Frontal cortex (tissue), 4 donors: ENCODE measurements around the gene CDK5RAP3. TPM values are rescaled to one million over a fixed set of nuclear protein-coding genes. Genes with fewer than 3 reads are reported as not detected.
A peak's percentile ranks its signal among the peaks of the same experiment; 100 is the strongest.
"Not testable (repeated sequence)": the region's sequence is repeated elsewhere in the genome, so short reads cannot be mapped to it uniquely, and the experiment has no call there.

Source experiments
- DNase-seq, 2 donors: peaks; one replicate each; pipeline ENCODE4 v3.0.0; 2012; ENCODE audit warnings: low spot score in 2 of 2
- FAIRE-seq: peaks from 2 replicates; lab custom pipeline; 2012; peaks lifted over from hg19 to GRCh38; lab: Jason Lieb, UNC
- total RNA-seq: library from RNA; depleted of rRNA; stranded (reverse); fragments of >200 nt; gene quantifications from one replicate; pipeline ENCODE4 v1.2.3, GENCODE V29; 2014
- donor health status: control.
- donor health status: control.
- donor health status: control.

The CDK5RAP3 gene
- 53.8 TPM for total RNA-seq

GRCh38 chr17:47970725-47971499 is at the start of gene CDK5RAP3:
CDK5RAP3 (plus strand) TSS chr17:47971113; CDS start chr17:47971147, 34 bp downstream.
- peak; percentile 88 to 96 for DNase-seq
- peak; percentile 97 for FAIRE-seq

DNA sequence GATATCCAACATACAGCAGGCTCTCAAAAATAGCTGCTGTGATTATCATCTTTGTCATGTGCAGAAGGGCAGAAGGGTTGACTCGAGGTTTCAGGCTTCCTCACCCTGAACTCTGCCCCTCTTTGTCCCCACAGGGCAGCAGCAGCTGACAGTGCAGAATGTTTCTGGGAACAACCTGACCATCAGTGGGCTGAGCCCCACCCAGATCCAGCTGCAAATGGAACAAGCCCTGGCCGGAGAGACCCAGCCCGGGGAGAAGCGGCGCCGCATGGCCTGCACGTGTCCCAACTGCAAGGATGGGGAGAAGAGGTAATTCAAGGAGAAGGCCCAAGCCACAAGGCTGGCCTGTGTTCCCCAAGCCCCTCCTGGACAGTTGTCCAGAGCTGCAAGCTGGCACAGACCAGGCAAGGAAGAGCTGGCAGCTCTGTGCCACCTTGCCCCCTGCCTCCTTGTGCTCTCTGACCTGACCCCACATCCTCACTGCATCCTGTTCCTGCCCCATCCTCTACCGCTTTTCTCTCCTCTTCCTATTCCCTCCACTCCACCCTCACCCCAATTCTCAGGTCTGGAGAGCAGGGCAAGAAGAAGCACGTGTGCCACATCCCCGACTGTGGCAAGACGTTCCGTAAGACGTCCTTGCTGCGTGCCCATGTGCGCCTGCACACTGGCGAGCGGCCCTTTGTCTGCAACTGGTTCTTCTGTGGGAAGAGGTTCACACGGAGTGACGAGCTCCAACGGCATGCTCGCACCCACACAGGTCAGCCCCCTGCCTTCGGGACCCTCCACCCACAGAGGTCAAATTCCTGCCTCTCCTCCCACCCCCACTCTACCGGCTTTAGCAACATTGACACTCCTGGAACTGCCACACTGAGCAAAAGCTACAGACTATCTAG is 45.9 kb upstream of the CDK5RAP3 start:
- FAIRE-seq, result no peak
- no peak for DNase-seq

DNA sequence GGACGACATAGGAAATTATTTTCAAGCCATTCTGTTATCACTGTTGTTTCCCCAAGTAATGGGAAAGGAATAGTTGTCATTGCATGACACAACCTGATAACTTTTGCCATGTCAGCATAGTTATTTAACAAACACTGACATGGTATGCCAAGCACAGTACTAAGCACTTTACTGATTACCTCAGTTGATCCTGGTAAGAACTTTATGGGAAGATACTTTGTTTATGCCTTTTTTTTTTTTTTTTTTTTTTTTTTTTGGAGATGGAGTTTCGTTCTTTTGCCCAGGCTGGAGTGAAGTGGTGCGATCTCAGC is 45.3 kb upstream of the CDK5RAP3 start:
- DNase-seq, result no peak
- FAIRE-seq, result no peak

DNA sequence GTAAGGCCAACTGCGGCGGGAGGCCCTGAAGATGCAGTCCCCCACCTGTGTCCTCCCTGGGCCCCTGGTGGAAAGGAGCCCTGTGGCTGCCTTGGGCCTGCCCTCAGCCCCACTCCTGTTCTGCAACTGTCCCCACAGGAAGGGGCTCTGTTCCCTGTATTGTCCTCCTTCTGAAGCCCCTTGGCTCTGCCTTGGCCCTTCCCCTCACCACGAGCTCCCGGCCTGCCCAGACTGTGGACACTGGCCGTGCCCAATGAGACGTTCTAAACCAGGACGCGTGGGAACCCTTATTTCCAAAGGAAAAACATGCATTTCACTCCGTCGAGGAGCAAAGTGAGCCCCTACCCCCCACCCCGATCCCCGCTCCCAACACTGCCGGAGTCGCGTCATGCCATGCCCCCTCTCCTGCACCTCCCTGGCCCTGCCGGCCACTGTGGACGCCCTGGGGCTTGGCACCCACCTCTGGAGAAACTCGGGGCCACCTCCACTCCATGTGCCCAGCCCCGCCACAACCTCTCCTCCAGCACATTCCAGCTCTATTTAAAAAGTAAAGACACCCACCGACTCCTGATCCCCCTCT is 43.0 kb upstream of the CDK5RAP3 start:
- DNase-seq (no peak), FAIRE-seq (no peak)

DNA sequence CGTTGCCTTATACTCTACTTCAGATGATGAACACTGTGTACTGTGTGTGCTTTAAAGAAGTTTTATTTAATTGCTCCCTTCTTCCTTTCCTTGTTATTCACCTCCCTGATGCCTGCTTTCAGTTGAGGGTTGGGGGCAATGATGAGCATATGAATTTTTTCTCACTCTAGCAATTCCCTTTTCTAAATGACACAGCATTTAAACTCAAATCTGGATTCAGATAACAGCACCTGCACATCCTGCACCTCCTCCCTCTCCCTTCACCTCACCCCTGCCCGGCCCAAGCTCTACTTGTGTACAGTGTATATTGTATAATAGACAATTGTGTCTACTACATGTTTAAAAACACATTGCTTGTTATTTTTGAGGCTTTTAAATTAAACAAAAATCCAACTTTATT is 42.5 kb upstream of the CDK5RAP3 start:
- no peak for FAIRE-seq

DNA sequence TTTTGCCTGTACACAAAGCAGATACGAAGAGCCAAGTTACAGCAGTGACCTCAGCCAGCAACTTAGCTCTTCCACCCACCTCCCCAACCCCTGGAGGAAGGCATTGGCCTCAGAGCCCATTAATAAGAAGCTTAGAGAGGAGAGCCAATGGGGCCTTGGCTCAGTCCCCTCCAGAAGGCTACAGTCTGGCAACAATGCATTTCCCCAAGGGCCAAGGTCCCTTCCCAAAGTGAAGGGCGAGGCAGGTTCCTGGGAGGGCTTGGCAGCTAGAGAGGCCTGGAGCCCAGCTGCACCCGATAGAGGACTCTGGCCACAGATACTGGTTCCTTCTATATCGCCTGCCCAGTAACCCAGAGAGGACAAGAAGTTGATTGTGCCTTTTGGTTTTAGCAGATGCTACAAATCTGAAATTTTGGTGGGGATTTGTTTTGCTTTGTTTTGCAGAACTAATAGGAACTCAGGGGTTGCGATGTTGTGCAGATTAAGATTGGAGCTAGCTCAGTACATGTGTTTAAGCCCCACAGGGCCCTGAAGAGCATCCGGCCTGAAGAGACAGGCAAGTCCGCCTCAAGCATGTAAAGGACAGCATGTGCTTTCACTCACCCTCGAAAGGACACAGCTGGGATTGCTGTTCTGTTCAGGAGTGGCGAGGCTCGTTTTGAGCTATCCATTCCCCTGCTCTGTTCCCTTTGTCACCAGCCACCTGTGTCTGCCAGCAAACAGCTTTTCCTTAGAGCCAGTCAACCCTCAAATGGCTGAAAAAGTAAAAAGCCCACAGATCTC is 41.5 kb upstream of the CDK5RAP3 start:
- FAIRE-seq, result no peak
- no peak for DNase-seq

More for the DNA sequence above, 42.5 kb upstream of the CDK5RAP3 start:
- no peak for DNase-seq

- FAIRE-seq, result no peak
Measured at GRCh38 chr17:47931848-47932247, 39.1 kb upstream of the CDK5RAP3 start.

DNA sequence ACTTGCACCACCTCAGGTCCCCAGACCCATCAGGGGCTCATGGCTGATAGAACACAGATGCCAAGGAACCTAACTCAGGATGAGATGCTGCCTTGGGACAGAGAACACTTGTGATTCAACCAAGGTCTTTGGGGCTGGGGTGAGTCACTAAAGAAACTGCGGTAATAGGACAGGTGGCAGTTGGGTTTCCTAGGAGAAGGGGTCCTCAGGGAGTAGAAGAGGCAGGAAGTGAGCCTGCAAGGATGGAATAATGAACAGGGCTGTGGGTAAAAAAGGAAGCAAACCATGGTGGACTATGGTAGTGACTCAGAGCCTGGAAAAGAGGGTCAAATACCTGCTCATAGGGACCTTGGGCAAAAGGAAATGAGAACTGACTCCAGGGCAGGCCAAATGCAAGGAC is 36.1 kb upstream of the CDK5RAP3 start:
- DNase-seq (no peak), FAIRE-seq (no peak)

More at GRCh38 chr17:47931848-47932247, 39.1 kb upstream of the CDK5RAP3 start:
- no peak for DNase-seq

GRCh38 chr17:47935468-47935867 is 35.4 kb upstream of the CDK5RAP3 start:
- not testable (repeated sequence) for FAIRE-seq, DNase-seq

DNA sequence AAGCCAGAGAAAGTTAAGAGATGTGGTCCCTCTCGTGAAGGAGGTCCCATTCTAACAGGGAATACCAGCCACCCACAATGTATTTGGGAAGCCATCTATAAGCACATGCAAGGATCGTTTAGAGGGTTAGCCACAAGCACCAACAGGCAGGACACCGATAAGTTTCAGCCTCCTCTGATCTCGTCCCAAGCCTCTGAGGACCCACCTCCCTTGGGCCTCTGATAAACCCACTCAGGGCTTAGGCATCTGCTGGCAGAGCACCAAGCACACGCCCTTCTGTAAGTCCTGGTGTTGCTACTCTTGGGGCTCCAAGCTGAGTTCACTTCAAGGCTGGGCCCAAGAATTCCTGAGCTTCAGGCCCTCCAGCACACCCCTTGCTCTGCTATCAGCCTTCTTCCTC is 35.0 kb upstream of the CDK5RAP3 start:
- no peak for DNase-seq
- no peak for FAIRE-seq

DNA sequence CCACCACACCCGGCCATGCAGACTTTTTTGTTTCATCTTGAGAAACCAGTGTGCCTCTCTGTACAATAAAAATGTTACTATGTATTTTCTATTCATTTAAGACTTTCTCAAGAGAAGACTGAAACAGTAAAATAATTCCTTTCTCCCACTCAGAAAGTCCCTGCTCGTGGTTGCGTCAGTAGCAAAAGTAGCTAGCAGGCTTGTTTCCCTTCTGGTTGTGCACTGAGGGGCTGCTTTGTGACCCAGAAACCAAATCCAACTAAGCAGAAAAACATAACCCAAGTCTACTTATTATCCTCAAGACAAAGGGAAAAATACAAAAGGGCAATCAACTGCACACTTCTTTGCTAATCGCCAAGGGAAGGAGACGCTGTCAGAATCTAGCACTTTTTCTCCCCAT is 33.0 kb upstream of the CDK5RAP3 start:
- DNase-seq, result no peak
- no peak for FAIRE-seq

GRCh38 chr17:47941246-47942095 is 29.4 kb upstream of the CDK5RAP3 start, which contains the start of gene PNPO:
PNPO (plus strand) TSS chr17:47941571; CDS start chr17:47941676, 105 bp downstream.
- FAIRE-seq (peak; percentile 90), DNase-seq (peak; percentile 94 to 97)

GRCh38 chr17:47942096-47942510 is 28.8 kb upstream of the CDK5RAP3 start:
- DNase-seq (no peak), FAIRE-seq (no peak)

- DNase-seq, result no peak
- no peak for FAIRE-seq
Measured at GRCh38 chr17:47942568-47942967, 28.3 kb upstream of the CDK5RAP3 start.

DNA sequence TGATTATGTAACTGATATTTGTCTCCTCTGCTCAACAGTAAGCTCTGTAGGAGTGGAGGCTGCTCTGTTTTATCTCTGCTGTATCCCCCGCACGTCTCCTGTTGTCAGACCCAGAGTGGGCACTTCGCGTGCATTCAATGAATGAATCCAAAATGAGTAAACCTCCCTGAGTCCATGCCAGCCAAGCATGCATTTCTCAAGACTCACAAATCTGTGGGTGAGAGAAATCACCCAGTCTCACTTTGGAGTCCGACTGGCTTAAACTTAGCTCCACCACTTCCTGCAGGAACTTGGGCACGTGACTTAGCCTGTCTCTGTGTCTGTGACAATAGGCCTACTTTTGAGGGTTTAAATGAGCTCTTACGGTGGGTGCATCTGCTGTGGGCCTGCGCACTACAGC is 25.8 kb upstream of the CDK5RAP3 start:
- no peak for FAIRE-seq
- no peak for DNase-seq

DNA sequence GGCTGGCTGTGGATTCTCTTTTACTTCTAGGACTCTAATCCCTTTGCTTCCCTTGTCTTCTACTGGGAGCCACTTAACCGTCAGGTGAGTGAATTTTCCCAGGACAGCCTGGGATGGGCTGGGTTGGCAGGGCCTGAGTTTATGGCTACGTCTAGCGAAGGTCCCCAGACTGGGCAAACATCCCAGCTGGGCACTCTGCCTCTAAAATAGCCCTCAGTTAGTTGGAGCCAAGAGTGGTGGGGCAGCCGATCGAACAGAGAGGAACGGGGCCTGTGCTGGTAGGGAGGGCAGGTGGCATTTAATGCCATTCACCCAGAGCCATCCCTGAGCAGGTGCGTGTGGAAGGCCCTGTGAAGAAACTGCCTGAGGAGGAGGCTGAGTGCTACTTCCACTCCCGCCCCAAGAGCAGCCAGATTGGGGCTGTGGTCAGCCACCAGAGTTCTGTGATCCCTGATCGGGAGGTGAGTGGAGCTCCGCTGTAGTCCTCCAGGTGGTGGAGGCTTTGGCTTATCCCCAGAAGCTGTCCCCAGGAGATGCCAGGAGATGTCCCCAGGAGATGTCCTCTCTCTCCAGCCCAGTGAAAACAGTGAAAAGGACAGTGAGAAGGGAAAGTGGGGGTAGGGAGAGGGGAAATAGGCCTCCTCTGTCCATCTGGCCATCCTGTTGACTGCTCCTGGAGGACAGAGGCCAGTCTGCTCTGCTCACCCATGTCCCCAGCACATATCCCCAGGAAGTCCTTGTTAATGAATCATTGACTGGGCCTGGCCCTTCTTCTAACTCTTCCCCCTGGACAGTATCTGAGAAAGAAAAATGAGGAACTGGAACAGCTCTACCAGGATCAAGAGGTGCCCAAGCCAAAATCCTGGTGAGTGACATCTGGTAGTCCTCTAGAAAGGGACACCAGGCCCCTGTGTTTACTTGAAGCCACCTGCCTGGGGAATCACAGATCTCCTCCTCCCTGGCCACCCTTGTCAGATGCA is 25.1 kb upstream of the CDK5RAP3 start:
- no peak for FAIRE-seq
- DNase-seq, result no peak

GRCh38 chr17:47946516-47946915 is 24.4 kb upstream of the CDK5RAP3 start:
- DNase-seq (no peak), FAIRE-seq (no peak)

GRCh38 chr17:47946929-47947397 is 23.9 kb upstream of the CDK5RAP3 start:
- FAIRE-seq (no peak), DNase-seq (peak in 1 of 2 donors; percentile 82)
